ENCODE results near the gene FOXB1. TPM values are rescaled to one million over a fixed set of nuclear protein-coding genes. Genes with fewer than 3 reads are reported as not detected.

FOXB1 gene
- total RNA-seq, 4 donors from 2014 or later: not detected

GRCh38 chr15:60043744-60044435, 39.8 kb downstream of the FOXB1 start:
- WGBS, 2 donors: 78 to 81% methylated on average over 8 of the region's 8 CpGs
- DNase-seq (ENCODE audit: low spot score in 2 of 2): no peak
- Histone ChIP-seq H3K9me3 (no peaks in the 10 kb centered on the region), H3K27ac (no peak overlapping the region), H3K4me1 (no peaks in the 10 kb centered on the region), H3K4me3 (no peak overlapping the region), H3K27me3 (peaks cover 0 to 11% of the 10 kb centered on the region in 2 donors), H3K36me3 (no peaks in the 10 kb centered on the region)
- TF ChIP-seq POLR2A (IDR thresholded peaks at IDR 0.05): no peak
- no peak for TF ChIP-seq EP300 (IDR thresholded peaks at IDR 0.05)
- TF ChIP-seq, protein P1, sequence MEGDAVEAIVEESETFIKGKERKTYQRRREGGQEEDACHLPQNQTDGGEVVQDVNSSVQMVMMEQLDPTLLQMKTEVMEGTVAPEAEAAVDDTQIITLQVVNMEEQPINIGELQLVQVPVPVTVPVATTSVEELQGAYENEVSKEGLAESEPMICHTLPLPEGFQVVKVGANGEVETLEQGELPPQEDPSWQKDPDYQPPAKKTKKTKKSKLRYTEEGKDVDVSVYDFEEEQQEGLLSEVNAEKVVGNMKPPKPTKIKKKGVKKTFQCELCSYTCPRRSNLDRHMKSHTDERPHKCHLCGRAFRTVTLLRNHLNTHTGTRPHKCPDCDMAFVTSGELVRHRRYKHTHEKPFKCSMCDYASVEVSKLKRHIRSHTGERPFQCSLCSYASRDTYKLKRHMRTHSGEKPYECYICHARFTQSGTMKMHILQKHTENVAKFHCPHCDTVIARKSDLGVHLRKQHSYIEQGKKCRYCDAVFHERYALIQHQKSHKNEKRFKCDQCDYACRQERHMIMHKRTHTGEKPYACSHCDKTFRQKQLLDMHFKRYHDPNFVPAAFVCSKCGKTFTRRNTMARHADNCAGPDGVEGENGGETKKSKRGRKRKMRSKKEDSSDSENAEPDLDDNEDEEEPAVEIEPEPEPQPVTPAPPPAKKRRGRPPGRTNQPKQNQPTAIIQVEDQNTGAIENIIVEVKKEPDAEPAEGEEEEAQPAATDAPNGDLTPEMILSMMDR (IDR thresholded peaks at IDR 0.05): no peak

GRCh38 chr15:60044636-60045270, 40.6 kb downstream of the FOXB1 start:
- no peak overlapping the region for H3K4me3 ChIP-seq
- peaks cover 0 to 7% (median 0%) of the 10 kb centered on the region in 4 donors for H3K9me3 ChIP-seq
- H3K27ac ChIP-seq: no peak overlapping the region
- H3K27me3 ChIP-seq: peaks cover 0 to 5% of the 10 kb centered on the region in 2 donors
- DNase-seq (ENCODE audit: low spot score in 2 of 2): no peak
- H3K36me3 ChIP-seq: no peaks in the 10 kb centered on the region
- WGBS, 2 donors: 31 to 32% methylated on average over 5 of the region's 5 CpGs
- H3K4me1 ChIP-seq: no peaks in the 10 kb centered on the region
- TF ChIP-seq, protein P1 (IDR thresholded peaks at IDR 0.05): no peak
- TF ChIP-seq POLR2A (IDR thresholded peaks at IDR 0.05) (no peak), EP300 (IDR thresholded peaks at IDR 0.05) (no peak)

DNA sequence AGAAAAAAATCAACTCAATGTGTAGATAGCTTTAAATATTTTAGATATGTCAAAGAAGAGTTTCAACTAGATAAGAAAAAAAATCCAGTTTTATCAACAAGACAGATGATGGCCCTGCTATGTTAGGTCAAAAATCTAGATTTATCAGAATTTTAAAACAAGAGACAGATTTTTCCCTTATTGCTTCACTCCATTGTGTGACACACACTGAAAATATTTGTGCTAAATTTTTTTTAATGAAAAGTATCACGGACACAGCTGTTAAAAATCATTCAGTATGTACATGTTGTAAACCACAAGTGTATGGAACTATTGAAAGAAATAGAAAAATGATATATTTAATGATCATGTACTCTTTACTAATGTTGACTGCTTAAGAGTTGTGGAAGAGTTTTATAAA, 43.6 kb downstream of the FOXB1 start:
- Histone ChIP-seq H3K27ac (no peak overlapping the region), H3K4me1 (no peaks in the 10 kb centered on the region), H3K9me3 (peaks cover 0 to 16% (median 7%) of the 10 kb centered on the region in 4 donors), H3K36me3 (no peaks in the 10 kb centered on the region), H3K4me3 (no peak overlapping the region), H3K27me3 (no peaks in the 10 kb centered on the region)
- WGBS, 2 donors: 46 to 52% methylated on average over 1 of the region's 1 CpG
- no peak for DNase-seq (ENCODE audit: low spot score in 2 of 2)
- TF ChIP-seq EP300 (IDR thresholded peaks at IDR 0.05) (no peak), POLR2A (IDR thresholded peaks at IDR 0.05) (no peak)
- TF ChIP-seq, protein P1 (IDR thresholded peaks at IDR 0.05): no peak

- Histone ChIP-seq H3K27me3 (no peaks in the 10 kb centered on the region), H3K27ac (no peak overlapping the region), H3K36me3 (no peaks in the 10 kb centered on the region), H3K9me3 (peaks cover 0 to 16% (median 7%) of the 10 kb centered on the region in 4 donors), H3K4me1 (no peaks in the 10 kb centered on the region), H3K4me3 (no peak overlapping the region)
- TF ChIP-seq, protein P1 (IDR thresholded peaks at IDR 0.05): no peak
- TF ChIP-seq POLR2A (IDR thresholded peaks at IDR 0.05) (no peak), EP300 (IDR thresholded peaks at IDR 0.05) (no peak)
- WGBS, 2 donors: 91% methylated on average over 1 of the region's 1 CpG
- no peak for DNase-seq (ENCODE audit: low spot score in 2 of 2)
Observed at GRCh38 chr15:60049948-60050347, 45.8 kb downstream of the FOXB1 start.

DNA sequence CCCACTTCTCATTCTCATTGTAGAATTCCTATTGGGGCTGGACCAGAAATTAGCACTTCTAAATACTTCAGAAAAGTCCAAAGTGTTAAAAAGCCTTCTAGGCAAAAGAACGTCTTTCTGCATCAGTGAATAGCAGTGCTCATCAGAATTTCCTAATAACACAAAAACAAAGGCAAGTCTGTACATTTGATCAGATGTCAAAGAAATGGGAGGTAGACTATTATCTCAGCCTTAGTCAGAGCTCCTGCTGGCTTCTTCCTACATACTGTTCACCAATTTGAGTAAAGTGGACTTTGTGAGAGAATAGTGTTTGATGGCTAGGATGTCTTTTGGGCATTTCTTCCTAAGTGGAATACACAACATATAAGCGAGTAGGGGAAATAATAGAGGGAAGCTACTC, 48.7 kb downstream of the FOXB1 start:
- no peak overlapping the region for H3K4me3 ChIP-seq
- no peaks in the 10 kb centered on the region for H3K36me3 ChIP-seq
- H3K27me3 ChIP-seq: no peaks in the 10 kb centered on the region
- 68 to 72% methylated on average over 2 of the region's 2 CpGs for WGBS, 2 donors
- H3K4me1 ChIP-seq: no peaks in the 10 kb centered on the region
- TF ChIP-seq, protein P1 (IDR thresholded peaks at IDR 0.05): no peak
- TF ChIP-seq EP300 (IDR thresholded peaks at IDR 0.05) (no peak), POLR2A (IDR thresholded peaks at IDR 0.05) (no peak)
- no peak overlapping the region for H3K27ac ChIP-seq
- no peak for DNase-seq (ENCODE audit: low spot score in 2 of 2)
- peaks cover 0 to 16% (median 7%) of the 10 kb centered on the region in 4 donors for H3K9me3 ChIP-seq
